Measurements from ENCODE around the gene FXYD6. TPM values are rescaled to one million over a fixed set of nuclear protein-coding genes. Genes with fewer than 3 reads are reported as not detected.

The FXYD6 gene
- total RNA-seq, 4 donors from 2014 or later, result 5.1 to 41.3 (median 14.0) TPM

DNA sequence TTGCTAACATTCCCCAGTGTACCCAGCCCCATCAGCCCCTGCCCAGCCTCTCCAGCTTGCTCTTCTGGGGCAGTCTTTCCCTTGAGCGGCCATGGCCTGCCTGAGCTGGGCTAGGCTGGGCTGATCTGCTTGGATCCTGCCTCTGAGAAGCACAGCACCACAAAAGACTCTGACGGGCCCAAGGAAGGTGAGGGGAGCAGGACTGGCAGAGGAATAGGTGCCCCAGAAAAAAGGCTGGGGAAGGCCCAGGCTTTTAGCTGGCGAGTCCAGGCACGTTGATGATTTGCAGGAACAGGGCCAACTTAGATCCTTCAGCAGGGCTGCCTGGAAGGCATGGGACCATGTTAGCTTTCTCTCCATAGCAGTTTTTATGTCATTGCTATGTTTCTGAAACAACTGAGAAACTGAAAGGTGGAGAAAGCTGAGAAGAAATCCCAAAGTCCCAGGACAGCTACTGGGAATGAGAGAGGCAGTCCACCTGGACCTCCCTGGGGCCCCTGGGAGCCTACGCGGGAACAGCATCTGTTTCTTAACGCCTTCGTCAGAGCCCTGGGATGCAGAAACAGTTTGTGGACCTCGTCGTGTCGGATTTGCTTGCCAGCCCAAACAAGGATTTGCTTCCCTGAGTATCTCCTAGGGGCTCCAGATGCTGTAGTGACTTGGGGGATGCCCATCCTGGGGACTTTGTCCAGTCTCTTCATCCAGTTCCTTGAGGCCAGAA, 24.4 kb upstream of the FXYD6 start:
- TF ChIP-seq, protein P1, sequence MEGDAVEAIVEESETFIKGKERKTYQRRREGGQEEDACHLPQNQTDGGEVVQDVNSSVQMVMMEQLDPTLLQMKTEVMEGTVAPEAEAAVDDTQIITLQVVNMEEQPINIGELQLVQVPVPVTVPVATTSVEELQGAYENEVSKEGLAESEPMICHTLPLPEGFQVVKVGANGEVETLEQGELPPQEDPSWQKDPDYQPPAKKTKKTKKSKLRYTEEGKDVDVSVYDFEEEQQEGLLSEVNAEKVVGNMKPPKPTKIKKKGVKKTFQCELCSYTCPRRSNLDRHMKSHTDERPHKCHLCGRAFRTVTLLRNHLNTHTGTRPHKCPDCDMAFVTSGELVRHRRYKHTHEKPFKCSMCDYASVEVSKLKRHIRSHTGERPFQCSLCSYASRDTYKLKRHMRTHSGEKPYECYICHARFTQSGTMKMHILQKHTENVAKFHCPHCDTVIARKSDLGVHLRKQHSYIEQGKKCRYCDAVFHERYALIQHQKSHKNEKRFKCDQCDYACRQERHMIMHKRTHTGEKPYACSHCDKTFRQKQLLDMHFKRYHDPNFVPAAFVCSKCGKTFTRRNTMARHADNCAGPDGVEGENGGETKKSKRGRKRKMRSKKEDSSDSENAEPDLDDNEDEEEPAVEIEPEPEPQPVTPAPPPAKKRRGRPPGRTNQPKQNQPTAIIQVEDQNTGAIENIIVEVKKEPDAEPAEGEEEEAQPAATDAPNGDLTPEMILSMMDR (IDR thresholded peaks at IDR 0.05), result no peak
- no peak for TF ChIP-seq POLR2A (IDR thresholded peaks at IDR 0.05)
- DNase-seq, result peak in 1 of 3 donors; percentile 26
- no peaks in the 10 kb centered on the region for H3K36me3 ChIP-seq
- H3K4me3 ChIP-seq, result no peak overlapping the region
- H3K9me3 ChIP-seq, result no peaks in the 10 kb centered on the region
- no peak overlapping the region for H3K27ac ChIP-seq
- no peaks in the 10 kb centered on the region for H3K4me1 ChIP-seq
- H3K27me3 ChIP-seq, result no peaks in the 10 kb centered on the region

DNA sequence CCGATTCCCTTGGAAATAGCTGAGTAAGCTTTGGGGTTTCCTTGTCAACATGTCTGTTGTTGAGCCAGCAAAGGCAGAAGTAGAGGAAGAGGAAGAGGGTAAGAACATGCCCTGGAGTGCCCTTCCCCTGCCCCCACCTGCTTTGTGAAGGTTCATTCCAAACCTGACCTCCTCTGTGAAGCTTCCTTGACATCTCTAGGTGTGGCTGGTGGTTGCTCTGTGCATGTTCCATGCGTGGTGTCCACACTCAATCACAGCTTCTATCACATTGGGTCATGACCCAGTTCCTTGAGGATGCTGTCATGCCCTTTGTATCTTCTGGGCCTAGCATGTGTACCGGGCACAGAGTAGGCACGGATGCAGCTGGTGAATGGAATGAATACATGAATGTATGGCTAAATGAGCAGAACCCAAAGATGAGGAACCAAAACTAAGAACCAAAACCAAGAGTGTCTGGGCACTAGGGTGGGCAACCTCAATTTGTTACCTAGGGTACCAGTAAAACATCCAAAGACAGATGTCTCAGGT, 23.7 kb upstream of the FXYD6 start:
- no peak for TF ChIP-seq POLR2A (IDR thresholded peaks at IDR 0.05)
- TF ChIP-seq, protein P1 (IDR thresholded peaks at IDR 0.05), result no peak
- H3K27ac ChIP-seq, result no peak overlapping the region
- peak in 2 of 3 donors; percentile 55 to 56 for DNase-seq
- no peak overlapping the region for H3K4me3 ChIP-seq
- H3K4me1 ChIP-seq, result no peaks in the 10 kb centered on the region
- H3K9me3 ChIP-seq, result no peaks in the 10 kb centered on the region
- H3K36me3 ChIP-seq, result no peaks in the 10 kb centered on the region
- no peaks in the 10 kb centered on the region for H3K27me3 ChIP-seq

DNA sequence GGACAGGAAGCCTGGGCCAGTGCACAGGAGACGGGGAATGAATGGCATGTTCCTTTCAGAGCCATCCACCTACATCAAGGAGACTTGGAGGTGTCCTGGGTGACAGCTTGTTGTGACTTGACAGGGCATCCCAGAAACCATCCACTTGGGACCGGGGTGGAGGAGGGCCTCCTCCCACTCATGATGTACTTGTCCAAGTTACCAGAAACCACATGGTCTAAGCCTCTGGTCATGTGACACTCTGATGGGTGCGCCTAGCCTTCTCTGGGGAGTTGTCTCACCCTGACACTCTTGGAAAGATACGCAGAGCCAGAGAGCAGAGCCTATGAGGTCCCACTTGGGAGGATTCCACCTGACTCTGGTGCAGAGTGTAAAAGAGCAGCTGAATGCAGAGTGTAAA, 21.6 kb upstream of the FXYD6 start:
- TF ChIP-seq, protein P1 (IDR thresholded peaks at IDR 0.05), result no peak
- no peak for TF ChIP-seq POLR2A (IDR thresholded peaks at IDR 0.05)
- peak in 1 of 3 donors; percentile 27 for DNase-seq
- no peak overlapping the region for H3K4me3 ChIP-seq
- H3K36me3 ChIP-seq, result no peaks in the 10 kb centered on the region
- H3K9me3 ChIP-seq, result no peaks in the 10 kb centered on the region
- H3K27me3 ChIP-seq, result no peaks in the 10 kb centered on the region
- no peaks in the 10 kb centered on the region for H3K4me1 ChIP-seq
- H3K27ac ChIP-seq, result no peak overlapping the region

DNA sequence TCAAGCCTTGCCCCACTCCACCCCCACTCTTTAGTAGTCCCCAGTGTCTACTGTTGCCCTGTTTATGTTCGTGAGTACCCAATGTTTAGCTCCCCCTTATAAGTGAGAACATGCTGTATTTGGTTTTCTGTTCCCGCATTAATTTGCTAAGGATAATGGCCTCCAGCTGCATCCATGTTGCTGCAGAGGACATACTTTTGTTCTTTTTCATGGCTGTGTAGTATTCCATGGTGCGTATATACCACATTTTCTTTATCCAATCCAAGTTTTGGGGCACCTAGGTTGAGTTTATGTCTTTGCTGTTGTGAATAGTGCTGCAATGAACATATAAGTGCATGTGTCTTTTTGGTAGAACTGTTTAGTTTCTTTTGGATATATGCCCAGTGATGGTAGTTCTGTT, 16.2 kb upstream of the FXYD6 start:
- DNase-seq, result no peak
- no peak overlapping the region for H3K4me3 ChIP-seq
- no peaks in the 10 kb centered on the region for H3K36me3 ChIP-seq
- no peaks in the 10 kb centered on the region for H3K9me3 ChIP-seq
- no peak overlapping the region for H3K27ac ChIP-seq
- no peaks in the 10 kb centered on the region for H3K4me1 ChIP-seq
- no peak for TF ChIP-seq POLR2A (IDR thresholded peaks at IDR 0.05)
- TF ChIP-seq, protein P1 (IDR thresholded peaks at IDR 0.05), result no peak
- no peaks in the 10 kb centered on the region for H3K27me3 ChIP-seq

DNA sequence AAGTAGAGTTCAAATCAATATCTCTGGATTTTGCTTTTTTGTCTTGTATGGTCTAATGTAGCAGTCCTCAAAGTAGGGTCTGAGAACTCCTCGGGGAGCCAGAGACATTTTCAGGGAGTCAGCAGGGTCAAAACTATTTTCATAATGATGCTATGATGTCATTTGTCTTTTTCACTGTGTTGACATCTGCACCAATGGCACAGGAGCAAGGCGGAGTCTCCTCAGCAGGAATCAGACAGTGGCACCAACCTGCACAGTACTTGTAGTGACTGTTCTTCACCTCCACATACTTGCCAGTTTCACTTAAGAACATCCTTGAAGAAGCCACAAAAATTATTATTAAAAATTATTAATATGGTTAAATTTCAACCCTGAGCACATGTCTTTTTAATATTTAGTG, 14.9 kb upstream of the FXYD6 start:
- Histone ChIP-seq H3K4me3 (no peak overlapping the region), H3K4me1 (no peaks in the 10 kb centered on the region), H3K27ac (no peak overlapping the region), H3K27me3 (no peaks in the 10 kb centered on the region), H3K36me3 (no peaks in the 10 kb centered on the region), H3K9me3 (no peaks in the 10 kb centered on the region)
- TF ChIP-seq POLR2A (IDR thresholded peaks at IDR 0.05), result no peak
- DNase-seq, result no peak

DNA sequence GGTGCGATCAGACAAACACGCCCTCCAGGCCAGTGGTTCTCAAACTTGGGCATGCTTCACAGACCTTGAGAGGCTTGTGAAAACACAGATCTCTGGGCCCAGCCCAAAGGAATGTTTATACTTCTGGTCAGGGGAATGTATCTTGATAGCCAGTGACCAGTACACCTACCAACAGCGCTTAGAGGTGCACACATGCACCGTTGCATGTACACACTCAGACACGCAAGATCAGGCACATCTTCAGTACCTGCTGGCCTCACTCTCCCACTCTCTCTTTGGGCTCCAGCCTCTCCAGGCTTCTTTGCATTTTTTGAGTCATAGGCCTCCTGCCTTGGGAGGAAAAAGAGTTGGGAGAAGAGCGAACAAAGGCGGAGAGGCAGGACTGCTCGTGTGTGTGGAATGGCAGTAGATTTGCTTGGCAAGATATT, 11.7 kb upstream of the FXYD6 start:
- H3K27me3 ChIP-seq, result no peaks in the 10 kb centered on the region
- no peaks in the 10 kb centered on the region for H3K4me1 ChIP-seq
- DNase-seq, result no peak
- TF ChIP-seq POLR2A (IDR thresholded peaks at IDR 0.05), result no peak
- TF ChIP-seq, protein P1 (IDR thresholded peaks at IDR 0.05), result no peak
- no peaks in the 10 kb centered on the region for H3K36me3 ChIP-seq
- no peak overlapping the region for H3K27ac ChIP-seq
- H3K9me3 ChIP-seq, result no peaks in the 10 kb centered on the region
- no peak overlapping the region for H3K4me3 ChIP-seq

All from Peyer's patch (tissue), 4 donors.